Fibroblast of skin of scalp (primary cell): ENCODE results near the gene USF1.
"Not testable (repeated sequence)": the region's sequence is repeated elsewhere in the genome, so short reads cannot be mapped to it uniquely, and the experiment has no call there.

Source experiments
- DNase-seq: peaks from one replicate; pipeline ENCODE4 v3.0.0-alpha.2; 2013

The USF1 gene

GRCh38 chr1:161018631-161018930, 27.2 kb downstream of the USF1 start:
- no peak for DNase-seq

GRCh38 chr1:161017756-161018630, 27.8 kb downstream of the USF1 start:
- DNase-seq = no peak

- DNase-seq = not testable (repeated sequence)
These were observed 28.6 kb downstream of the USF1 start for GRCh38 chr1:161017181-161017580.

- not testable (repeated sequence) for DNase-seq
These were observed 29.1 kb downstream of the USF1 start for GRCh38 chr1:161016683-161017082.

- peak; percentile 15 for DNase-seq
These were observed 32.1 kb downstream of the USF1 start for GRCh38 chr1:161013488-161014230.

GRCh38 chr1:161013131-161013487, 32.7 kb downstream of the USF1 start:
- DNase-seq = no peak

GRCh38 chr1:161012420-161012819, 33.4 kb downstream of the USF1 start:
- DNase-seq = no peak

GRCh38 chr1:161009602-161010211, 36.1 kb downstream of the USF1 start:
- no peak for DNase-seq

- DNase-seq = no peak
These were observed 36.8 kb downstream of the USF1 start for GRCh38 chr1:161008869-161009510.

- no peak for DNase-seq
These were observed 38.4 kb downstream of the USF1 start for GRCh38 chr1:161007369-161007768.

- no peak for DNase-seq
These were observed 39.2 kb downstream of the USF1 start for GRCh38 chr1:161006563-161006962.

- DNase-seq = no peak
These were observed 44.3 kb downstream of the USF1 start for GRCh38 chr1:161001525-161001924.

GRCh38 chr1:161000736-161001480, 44.9 kb downstream of the USF1 start:
- no peak for DNase-seq

- no peak for DNase-seq
These were observed 46.4 kb downstream of the USF1 start for GRCh38 chr1:160999376-160999775.

GRCh38 chr1:160997323-160998038, 48.3 kb downstream of the USF1 start:
- DNase-seq = peak; percentile 52

GRCh38 chr1:160996178-160996577, 49.6 kb downstream of the USF1 start:
- no peak for DNase-seq

- peak; percentile 70 for DNase-seq
These were observed 52.1 kb downstream of the USF1 start for GRCh38 chr1:160993544-160994193.

GRCh38 chr1:160992036-160992435, 53.7 kb downstream of the USF1 start:
- not testable (repeated sequence) for DNase-seq
